ENCODE data around the gene REEP6.

Gene REEP6

DNA sequence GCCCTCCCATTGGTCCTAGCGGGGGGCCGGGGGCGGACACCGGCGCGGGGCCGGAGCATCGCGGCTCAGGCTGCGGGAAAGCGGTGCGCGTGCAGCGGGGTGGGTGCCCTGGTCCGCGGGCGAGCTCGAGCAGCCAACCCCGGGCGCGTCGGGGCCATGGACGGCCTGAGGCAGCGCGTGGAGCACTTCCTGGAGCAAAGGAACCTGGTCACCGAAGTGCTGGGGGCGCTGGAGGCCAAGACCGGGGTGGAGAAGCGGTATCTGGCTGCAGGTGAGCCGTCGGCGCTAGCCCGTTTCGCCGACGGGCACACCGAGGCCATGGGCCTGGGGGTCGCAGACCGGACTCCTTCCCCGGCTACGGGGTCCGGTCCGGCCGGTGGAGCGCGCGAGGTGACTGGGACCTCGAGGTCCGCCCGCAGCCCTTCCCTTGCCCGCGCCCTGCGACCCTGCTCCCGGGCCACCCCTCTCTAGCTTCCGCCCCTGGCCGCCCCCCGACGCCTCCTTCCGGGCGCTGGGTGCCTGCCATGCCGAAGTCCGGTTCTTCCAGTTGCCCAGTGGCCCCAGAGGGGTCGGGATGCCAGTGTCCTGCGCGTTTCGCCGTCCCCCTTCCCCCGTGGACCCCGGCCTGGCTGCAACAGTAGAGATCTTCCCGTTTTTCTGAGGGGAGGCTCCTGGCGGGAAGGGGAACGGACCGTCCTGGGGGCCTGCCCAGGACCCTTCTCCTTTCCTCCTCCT lies at the start of gene REEP6:
Gene REEP6 (plus strand): TSS at position 68 of the 735 bp plus-strand sequence. CDS start 89 bp downstream, at position 157.
- no peak for DNase-seq (ENCODE audit: low read depth in 2 of 2)

DNA sequence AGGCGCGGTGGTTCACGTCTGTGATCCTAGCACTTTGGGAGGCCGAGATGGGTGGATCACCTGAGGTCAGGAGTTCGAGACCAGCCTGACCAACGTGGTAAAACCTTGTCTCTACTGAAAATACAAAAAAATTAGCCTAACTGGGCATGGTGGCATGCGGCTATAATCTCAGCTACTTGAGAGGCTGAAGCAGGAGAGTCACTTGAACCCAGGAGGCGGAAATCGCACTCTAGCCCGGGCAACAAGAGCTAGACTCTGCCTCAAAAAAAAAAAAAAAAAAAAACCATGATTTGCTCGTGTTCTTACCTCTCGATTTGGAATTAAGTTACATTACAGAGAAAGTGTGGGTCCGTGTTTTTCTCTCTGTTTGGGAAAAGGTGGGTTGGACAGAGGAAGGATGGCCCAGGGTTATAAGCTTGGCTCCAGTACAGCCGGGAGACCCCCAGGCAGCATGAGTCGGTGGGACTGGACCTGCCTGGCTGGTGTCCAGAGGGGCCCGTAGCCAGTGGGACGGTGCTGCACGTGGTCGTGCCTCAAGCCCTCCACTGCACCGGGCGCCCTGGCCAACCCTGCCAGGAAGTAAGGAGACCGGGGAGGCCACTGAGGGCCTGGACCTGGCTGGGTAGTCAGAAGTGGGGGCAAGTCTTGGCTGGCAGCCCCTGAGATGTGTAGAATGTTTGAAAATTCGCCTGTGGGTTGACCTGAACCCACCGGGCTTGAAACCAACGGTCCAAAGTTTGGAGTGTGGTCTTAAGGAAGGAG lies 49.1 kb upstream of the REEP6 start:
- DNase-seq (ENCODE audit: low read depth in 2 of 2), result no peak

GRCh38 chr19:1445185-1445931 lies 45.6 kb upstream of the REEP6 start:
- peak; percentile 56 to 66 for DNase-seq (ENCODE audit: low read depth in 2 of 2)

- no peak for DNase-seq (ENCODE audit: low read depth in 2 of 2)
Observed at GRCh38 chr19:1445932-1446712, 44.9 kb upstream of the REEP6 start.

DNA sequence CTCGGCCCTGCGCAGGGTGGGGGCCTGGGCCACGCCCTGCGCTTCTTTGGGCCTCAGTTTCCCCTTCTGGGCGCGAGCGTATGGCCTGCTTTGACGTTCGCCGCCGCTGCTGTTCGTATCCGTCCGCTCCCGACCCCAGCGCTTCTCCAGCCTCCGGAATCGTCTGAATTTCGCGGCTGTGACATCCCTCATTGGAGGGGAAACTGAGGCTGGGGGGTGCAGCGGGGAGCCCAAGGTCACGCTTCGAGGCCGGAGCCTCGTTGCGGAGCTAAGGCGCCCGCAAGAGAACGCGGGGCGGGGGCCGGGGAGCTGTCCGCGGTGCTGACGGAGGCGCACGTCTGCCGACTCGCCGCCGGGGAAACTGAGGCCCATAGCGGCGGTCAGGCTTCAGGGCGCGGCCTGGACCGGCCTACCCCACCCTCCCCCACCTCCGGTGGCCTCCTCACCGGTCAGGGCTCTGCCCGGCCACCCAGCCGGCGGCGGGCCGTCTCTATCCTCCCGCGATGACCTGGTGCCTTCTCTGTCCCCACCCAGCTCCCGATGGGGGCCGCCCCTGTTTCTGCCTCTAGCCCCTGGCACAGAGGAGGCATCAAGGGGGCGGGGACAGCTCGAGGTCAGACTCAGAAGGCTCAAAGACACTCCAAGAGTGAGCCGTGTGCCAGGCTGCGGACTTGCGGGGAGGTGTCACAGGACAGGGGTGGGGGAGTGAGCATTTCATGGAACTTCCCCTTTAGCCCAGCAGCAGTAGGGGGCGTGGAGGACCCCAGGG lies 44.1 kb upstream of the REEP6 start:
- DNase-seq (ENCODE audit: low read depth in 2 of 2), result no peak

GRCh38 chr19:1447504-1447903 lies 43.5 kb upstream of the REEP6 start:
- no peak for DNase-seq (ENCODE audit: low read depth in 2 of 2)

- no peak for DNase-seq (ENCODE audit: low read depth in 2 of 2)
Observed at GRCh38 chr19:1447944-1448343, 43.0 kb upstream of the REEP6 start.

GRCh38 chr19:1449467-1450442 lies 41.2 kb upstream of the REEP6 start, which contains the start of gene APC2:
Gene APC2 (plus strand): TSS chr19:1450121. CDS start chr19:1453002, 2,881 bp downstream.
- DNase-seq (ENCODE audit: low read depth in 2 of 2), result no peak

GRCh38 chr19:1450735-1451731 lies 39.9 kb upstream of the REEP6 start:
- DNase-seq (ENCODE audit: low read depth in 2 of 2), result no peak

DNA sequence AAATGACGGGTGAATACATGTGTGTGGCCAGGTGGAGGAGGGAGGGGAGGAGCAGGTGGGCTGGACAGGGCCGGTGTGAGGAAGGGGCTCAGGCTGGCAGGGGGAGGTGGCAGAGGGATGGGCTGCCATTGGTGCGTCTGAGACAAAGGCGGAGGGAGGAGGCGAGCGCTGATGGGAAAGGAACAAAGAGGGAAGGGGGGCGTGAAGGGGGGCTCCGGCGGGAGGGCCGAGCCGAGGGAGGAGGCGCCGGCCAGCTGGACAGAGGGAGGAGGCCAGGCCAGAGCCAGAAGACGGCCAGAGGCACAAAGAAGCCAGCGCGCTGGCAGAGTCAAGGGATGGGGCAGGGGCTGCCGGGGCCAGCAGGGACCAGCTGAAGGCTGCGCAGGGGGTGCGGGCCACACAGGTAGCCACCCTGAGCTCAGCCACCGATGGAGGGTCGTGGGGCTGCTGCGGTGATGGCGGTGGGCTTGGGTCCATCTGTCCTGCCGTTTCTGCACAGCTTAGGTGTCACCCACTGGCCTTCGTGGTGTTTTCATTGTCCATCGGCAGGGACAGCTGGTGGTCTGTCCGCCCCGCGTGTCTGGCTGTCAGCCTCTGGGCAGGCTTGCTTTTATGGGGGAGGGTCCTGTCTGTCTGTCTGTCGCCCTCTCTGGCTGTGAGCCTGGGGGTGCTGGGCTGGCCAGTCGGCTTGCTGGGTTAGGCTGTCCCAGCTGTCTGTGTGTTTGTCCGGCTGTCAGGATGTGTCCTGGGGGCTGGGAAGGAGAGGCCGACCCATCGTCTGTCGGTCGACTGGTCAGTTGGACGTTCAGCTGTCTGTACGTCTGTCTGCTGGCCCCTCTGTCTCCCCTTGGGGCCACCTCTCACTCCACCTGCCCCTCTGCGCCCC lies 38.8 kb upstream of the REEP6 start:
- DNase-seq (ENCODE audit: low read depth in 2 of 2), result no peak

GRCh38 chr19:1452802-1453524 lies 38.0 kb upstream of the REEP6 start:
- no peak for DNase-seq (ENCODE audit: low read depth in 2 of 2)

DNA sequence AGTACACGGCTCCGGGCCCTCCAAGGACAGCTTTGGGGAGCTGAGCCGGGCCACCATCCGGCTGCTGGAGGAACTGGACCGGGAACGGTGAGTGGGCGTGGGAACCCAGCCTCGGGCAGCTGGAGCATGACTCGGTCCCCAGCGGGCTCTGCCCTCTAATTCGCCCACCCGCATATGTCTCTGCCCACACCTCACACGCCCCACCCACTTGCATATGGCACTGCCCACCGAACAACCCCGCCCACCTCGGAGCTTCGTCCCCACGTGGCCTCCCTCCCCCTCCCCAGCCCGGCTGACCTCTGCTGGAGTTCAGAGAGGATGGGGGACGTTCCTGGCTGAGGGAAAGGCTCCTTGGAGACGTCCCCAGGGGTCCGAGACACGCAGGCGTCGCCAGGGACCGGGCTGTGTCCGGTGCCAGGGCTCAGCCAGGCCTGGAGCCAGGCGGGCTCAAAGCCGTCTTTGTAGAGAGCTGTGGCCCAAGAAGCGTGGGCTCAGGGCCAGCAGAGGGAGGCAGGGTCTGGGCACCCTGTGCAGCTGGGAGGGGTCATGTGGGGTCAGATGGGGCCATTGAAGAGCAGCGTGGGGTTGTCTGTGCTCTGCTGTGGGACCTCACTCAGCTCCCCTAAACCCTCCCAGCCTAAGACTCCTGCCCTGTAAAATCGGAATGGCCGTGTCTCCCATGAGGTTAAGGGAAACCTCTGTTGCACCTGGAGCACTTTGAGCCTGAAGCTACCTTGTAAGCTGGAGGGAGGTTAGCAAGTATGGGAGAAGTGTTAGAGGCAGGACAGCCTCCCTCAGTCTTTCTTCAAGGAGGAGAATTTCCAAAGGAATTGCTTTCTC lies 37.2 kb upstream of the REEP6 start:
- DNase-seq (ENCODE audit: low read depth in 2 of 2), result no peak

- no peak for DNase-seq (ENCODE audit: low read depth in 2 of 2)
Observed at GRCh38 chr19:1455002-1455335, 36.0 kb upstream of the REEP6 start.

DNA sequence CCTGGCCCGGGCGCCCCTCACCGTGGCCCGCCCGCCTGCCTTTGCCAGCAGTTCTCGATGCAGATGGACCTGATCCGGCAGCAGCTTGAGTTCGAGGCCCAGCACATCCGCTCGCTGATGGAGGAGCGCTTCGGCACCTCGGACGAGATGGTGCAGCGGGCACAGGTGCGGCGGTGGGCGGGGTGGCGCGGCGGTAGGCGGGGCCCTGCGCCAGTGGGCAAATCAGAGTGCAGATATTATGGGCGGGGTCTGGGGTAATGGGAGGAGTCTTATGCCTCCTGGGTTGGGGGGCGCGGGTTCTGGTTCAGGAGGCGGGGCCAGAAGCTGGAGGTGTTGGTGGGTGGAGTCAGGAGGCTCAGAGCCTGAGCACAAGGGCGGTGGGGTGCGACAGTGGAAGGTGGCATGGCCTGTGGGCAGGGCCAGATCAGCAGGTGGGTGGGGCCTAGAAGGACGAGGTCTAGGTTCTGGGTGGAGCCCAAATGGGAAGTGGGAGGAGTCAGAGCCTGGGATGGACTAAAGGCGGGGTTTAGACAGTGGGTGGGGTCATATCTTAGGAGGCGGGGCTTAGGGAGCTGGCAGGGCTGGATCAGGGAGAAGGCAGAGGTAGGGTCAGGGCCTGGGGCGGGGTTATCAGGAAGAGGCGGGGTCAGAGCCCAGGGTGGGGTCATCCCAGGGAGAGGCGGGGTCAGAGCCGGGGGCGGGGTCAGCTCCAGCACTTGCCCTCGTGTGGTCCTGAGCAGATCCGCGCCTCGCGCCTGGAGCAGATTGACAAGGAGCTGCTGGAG lies 35.5 kb upstream of the REEP6 start:
- peak in 1 of 2 experiments; percentile 54 for DNase-seq (ENCODE audit: low read depth in 2 of 2)
